NT2/D1 (cell line): Measurements from ENCODE around the gene TBX2.

Source experiments
- DNase-seq: peaks from one replicate; pipeline ENCODE4 v3.0.0-alpha.2; 2011; ENCODE audit warnings: low read depth, low spot score
- H3K27me3 ChIP-seq: 2 replicates; pipeline ENCODE4 v1.6.0; 2011; ENCODE audit warnings: mild to moderate bottlenecking; ENCODE audit not compliant: insufficient read length, insufficient read depth
- H3K36me3 ChIP-seq: 2 replicates; pipeline ENCODE4 v1.6.1; 2011; ENCODE audit warnings: mild to moderate bottlenecking, low read length, mixed read lengths; ENCODE audit not compliant: insufficient read depth, insufficient read length
- H3K4me1 ChIP-seq: 2 replicates; pipeline ENCODE4 v1.5.1; 2011; ENCODE audit not compliant: insufficient read depth, insufficient read length
- H3K4me3 ChIP-seq: 2 replicates; pipeline ENCODE4 v1.5.1; 2011; ENCODE audit warnings: low read depth; ENCODE audit not compliant: insufficient read length
- H3K9ac ChIP-seq: 2 replicates; pipeline ENCODE4 v1.6.0; 2011; ENCODE audit warnings: low read depth; ENCODE audit not compliant: insufficient read length
- H3K9me3 ChIP-seq: 2 replicates; pipeline ENCODE4 v1.5.1; 2011; ENCODE audit warnings: mild to moderate bottlenecking, low read length; ENCODE audit not compliant: insufficient read depth
- SUZ12 ChIP-seq: IDR thresholded peaks from 2 replicates; pipeline ENCODE4 v1.6.1; 2011; ENCODE audit not compliant: insufficient read length, insufficient read depth; ENCODE audit errors: extremely low read depth
- YY1 ChIP-seq: IDR thresholded peaks from 2 replicates; pipeline ENCODE4 v1.6.1; 2011; ENCODE audit not compliant: insufficient read length, insufficient read depth
- ZNF274 ChIP-seq: IDR thresholded peaks from 2 replicates; pipeline ENCODE4 v1.6.1; 2011; ENCODE audit warnings: mild to moderate bottlenecking, low read depth, low read length

TBX2 gene

GRCh38 chr17:61393550-61393903 is 6.1 kb upstream of the TBX2 start:
- Histone ChIP-seq H3K9ac (no peak overlapping the region), H3K9me3 (no peaks in the 10 kb centered on the region), H3K27me3 (peaks cover 61% of the 10 kb centered on the region), H3K36me3 (no peaks in the 10 kb centered on the region), H3K4me1 (peaks cover 21% of the 10 kb centered on the region), H3K4me3 (no peak overlapping the region)
- no peak for DNase-seq
- no peak for TF ChIP-seq YY1
- no peak for TF ChIP-seq ZNF274
- no peak for TF ChIP-seq SUZ12

- DNase-seq: no peak
- no peaks in the 10 kb centered on the region for H3K9me3 ChIP-seq
- H3K4me3 ChIP-seq: no peak overlapping the region
- peaks cover 66% of the 10 kb centered on the region for H3K27me3 ChIP-seq
- H3K9ac ChIP-seq: no peak overlapping the region
- H3K4me1 ChIP-seq: peaks cover 21% of the 10 kb centered on the region
- TF ChIP-seq ZNF274 (no peak), SUZ12 (no peak), YY1 (no peak)
- no peaks in the 10 kb centered on the region for H3K36me3 ChIP-seq
These were observed 5.6 kb upstream of the TBX2 start for GRCh38 chr17:61393904-61394629.

- Histone ChIP-seq H3K36me3 (no peaks in the 10 kb centered on the region), H3K9me3 (no peaks in the 10 kb centered on the region), H3K4me1 (peaks cover 23% of the 10 kb centered on the region), H3K9ac (no peak overlapping the region), H3K4me3 (no peak overlapping the region), H3K27me3 (peaks cover 68% of the 10 kb centered on the region)
- no peak for TF ChIP-seq YY1
- TF ChIP-seq ZNF274: no peak
- TF ChIP-seq SUZ12: no peak
- DNase-seq: no peak
These were observed 4.8 kb upstream of the TBX2 start for GRCh38 chr17:61394630-61395408.

- Histone ChIP-seq H3K27me3 (peaks cover 69% of the 10 kb centered on the region), H3K36me3 (no peaks in the 10 kb centered on the region), H3K9me3 (no peaks in the 10 kb centered on the region), H3K4me1 (peaks cover 20% of the 10 kb centered on the region), H3K4me3 (no peak overlapping the region), H3K9ac (no peak overlapping the region)
- no peak for TF ChIP-seq YY1
- TF ChIP-seq SUZ12: no peak
- no peak for TF ChIP-seq ZNF274
- no peak for DNase-seq
These were observed 4.1 kb upstream of the TBX2 start for GRCh38 chr17:61395409-61395982.

GRCh38 chr17:61395983-61396585 is 3.6 kb upstream of the TBX2 start:
- TF ChIP-seq SUZ12 (no peak), YY1 (no peak), ZNF274 (no peak)
- no peaks in the 10 kb centered on the region for H3K36me3 ChIP-seq
- H3K4me1 ChIP-seq: peaks cover 20% of the 10 kb centered on the region
- H3K4me3 ChIP-seq: peak overlapping the region; percentile 24
- no peak overlapping the region for H3K9ac ChIP-seq
- no peaks in the 10 kb centered on the region for H3K9me3 ChIP-seq
- peaks cover 75% of the 10 kb centered on the region for H3K27me3 ChIP-seq
- no peak for DNase-seq

GRCh38 chr17:61396586-61397085 is 3.0 kb upstream of the TBX2 start:
- peak overlapping the region; percentile 70 for H3K9ac ChIP-seq

More at GRCh38 chr17:61396586-61397085, 3.0 kb upstream of the TBX2 start:
- peaks cover 24% of the 10 kb centered on the region for H3K4me1 ChIP-seq
- DNase-seq: no peak
- H3K36me3 ChIP-seq: no peaks in the 10 kb centered on the region
- H3K4me3 ChIP-seq: peak overlapping the region; percentile 24
- H3K27me3 ChIP-seq: peaks cover 76% of the 10 kb centered on the region
- peak; percentile 64 for TF ChIP-seq SUZ12
- TF ChIP-seq ZNF274: no peak
- no peaks in the 10 kb centered on the region for H3K9me3 ChIP-seq
